ENCODE measurements around the gene KCNMA1.

Gene KCNMA1

DNA sequence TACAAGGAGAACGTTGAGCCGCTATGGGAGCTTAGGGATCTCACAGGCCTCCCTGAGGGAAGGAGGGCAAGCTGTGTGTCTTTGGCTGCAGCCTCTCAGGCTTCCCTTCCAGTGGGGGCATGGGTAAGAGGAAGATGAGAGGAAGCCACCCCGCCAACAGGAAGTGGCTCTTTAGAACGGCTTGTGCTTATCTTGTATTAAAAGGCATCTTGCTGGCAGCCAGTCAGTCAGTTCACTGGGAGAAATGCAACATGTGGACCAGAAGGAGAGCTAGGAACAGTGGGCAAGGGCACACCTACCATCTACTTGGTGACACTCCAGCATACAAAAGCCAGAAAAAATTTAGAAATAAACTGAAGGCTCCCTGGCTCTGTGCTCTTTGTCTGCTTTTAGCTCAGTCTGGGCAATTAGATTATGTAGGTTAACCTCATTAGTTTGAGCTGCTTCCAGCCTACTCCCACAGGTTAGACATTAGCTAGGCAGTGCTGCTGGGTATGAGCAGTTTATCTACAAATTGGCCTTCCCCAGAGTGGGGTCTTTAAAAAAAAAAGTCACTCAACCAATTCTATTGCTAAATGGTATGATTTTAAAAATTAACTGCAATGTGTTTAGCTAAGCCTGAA is 595.9 kb downstream of the KCNMA1 start:
- no peak for DNase-seq (ENCODE audit: low spot score)

DNA sequence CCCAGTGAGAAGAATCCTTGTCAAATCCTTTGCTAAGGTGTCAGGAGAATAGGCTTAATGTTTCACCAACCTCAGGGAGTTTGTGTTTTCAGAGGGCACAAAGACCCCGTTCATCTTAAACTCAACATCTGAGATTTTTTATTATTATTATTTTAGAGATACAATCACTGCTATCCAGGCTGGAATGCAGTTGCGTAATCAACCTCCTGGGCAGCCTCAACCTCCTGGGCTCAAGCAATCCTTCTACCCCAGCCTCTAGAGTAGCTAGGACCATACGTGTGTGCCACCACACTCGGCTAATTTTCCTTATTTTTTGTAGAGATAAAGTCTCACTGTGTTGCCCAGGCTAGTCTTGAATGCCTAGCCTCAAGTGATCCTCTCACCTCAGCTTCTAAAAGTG is 599.2 kb downstream of the KCNMA1 start:
- DNase-seq (ENCODE audit: low spot score) = no peak

DNA sequence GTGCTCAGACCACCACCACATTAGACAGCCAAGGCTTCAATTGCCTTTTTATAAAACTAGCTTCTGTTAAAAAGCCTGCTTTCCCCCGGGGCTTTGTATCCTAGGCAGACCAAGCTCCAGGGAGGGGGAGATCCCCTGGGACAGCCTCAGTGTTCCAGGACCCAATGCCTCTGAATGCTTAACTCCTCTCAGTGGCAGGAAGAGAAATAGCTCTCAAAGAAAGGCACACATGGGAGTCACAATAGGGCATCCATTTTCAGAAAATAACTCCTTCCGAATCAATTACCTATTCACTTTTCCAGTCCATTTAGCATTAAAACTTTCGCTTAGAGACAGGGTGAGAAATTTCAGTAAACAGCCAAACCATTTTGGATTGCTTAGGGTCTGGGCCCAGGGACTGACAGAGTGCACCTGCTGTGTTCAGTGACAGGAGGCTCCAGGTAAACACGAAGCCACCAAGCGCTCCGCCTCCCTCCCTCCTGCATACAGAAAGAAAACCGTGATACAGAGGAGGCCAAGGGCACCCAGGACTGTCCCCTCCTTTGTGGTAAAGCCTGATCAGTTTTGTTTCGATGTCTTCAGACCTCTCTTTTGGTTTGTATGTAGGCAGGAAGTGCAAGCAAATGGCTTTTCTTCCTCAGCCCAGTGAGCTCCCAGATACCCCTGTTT is 599.7 kb downstream of the KCNMA1 start:
- no peak for DNase-seq (ENCODE audit: low spot score)

DNA sequence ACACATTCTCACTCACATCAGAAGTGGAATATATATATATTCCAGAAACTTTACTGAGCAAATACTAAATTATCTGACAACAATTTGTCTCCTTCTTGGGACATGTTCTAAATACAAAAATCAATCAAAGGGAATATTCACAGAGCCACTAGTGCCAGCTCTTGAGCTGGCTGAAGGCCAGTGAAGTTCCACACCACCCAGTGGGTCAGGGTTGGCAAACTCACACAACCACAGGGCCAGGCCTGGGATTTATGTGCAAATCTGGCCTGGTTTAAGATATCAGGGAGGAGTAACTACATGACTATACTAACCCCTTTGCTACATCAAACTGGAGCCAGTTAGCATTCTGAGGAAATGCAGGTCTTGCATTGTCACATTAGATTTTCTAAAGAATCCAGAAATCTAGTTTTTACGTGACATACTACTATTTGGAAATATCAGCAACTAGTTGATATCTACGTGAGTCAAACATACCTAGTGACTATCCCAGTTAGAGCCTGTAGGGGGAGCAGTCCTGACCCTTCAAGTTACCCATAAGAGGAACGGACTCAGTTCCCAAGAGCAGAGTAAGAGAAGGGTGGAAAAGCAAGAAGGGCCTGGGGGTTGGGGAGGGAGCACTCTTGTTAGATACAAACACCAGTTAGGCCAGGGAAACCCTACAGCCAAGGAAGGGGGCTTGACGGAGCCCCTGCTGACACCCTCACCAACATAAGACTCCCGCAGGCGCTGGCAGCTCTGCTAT is 600.4 kb downstream of the KCNMA1 start:
- DNase-seq (ENCODE audit: low spot score) = no peak

DNA sequence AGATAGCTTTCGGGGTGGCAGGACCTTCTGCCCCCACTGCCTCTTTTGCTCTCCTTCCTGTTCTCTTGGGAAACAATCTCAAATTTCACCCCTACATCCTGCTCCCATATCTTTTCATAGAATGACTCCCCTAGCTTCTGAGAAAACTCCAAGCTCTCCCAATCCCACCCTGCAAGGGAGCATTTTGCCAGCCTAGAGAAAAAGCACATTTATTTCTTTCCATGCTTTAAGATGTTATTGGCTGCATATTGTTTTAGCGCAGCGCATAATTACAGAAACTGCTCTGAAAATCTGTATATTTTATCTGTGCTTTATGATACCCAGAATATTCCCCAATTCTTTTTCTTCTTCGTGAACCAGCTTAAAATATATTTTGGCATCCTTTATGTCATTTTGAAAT is 601.3 kb downstream of the KCNMA1 start:
- no peak for DNase-seq (ENCODE audit: low spot score)

DNA sequence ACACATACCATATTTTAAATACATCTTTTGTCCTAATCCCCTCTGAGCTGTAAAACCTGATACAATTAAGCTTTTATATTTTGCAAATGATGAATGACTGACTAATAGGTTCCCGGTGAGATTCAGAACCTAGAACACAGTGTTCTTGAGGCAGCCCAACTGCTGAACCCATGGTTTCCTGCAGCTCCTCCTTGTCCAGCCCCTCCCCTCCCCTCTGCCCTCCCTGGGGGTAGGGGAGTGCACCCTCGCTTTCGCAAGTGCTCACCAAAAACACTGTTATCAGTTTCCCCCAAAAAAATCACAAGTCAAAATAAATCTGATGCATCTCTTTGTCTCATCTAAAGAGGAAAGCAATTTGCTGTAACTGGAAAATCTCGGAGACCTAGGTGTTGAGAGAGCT is 602.8 kb downstream of the KCNMA1 start:
- DNase-seq (ENCODE audit: low spot score) = no peak

DNA sequence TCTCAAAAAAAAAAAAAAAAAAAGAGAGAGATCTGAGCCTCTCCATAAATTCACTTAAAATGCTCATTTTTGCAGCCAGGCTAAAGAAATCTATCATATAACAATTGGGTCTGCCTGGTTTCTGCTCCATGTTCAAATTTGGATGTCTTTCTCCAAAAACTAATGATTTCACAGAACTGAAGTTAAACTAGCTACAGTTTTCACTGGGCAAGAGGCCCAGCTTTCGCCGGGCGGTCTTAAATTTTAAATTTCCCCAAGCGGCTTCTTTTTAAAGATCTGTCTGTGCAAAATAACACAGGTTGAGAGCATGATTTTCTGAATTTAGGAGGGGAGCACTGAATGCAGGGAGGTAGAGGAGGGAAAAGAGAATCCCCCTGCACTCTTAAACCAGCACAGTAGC is 603.4 kb downstream of the KCNMA1 start:
- DNase-seq (ENCODE audit: low spot score) = no peak

DNA sequence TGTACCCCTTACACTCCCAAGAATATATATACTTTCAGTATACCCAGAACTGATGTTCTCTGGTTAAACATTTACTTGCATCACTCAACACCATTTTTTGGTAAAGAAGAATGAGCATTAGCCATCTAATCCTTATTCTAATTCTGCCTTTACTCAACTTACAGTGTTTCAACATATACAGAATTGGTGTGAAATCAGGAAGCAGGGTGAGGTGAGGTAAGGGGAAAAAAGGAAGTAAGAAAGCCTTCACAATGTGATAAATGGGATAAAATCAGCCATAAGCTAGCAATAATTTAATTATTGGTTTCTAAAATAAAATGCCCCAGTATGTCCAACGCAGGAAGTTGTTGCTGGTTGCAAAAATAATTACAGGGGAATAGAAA is 605.4 kb downstream of the KCNMA1 start:
- no peak for DNase-seq (ENCODE audit: low spot score)

DNA sequence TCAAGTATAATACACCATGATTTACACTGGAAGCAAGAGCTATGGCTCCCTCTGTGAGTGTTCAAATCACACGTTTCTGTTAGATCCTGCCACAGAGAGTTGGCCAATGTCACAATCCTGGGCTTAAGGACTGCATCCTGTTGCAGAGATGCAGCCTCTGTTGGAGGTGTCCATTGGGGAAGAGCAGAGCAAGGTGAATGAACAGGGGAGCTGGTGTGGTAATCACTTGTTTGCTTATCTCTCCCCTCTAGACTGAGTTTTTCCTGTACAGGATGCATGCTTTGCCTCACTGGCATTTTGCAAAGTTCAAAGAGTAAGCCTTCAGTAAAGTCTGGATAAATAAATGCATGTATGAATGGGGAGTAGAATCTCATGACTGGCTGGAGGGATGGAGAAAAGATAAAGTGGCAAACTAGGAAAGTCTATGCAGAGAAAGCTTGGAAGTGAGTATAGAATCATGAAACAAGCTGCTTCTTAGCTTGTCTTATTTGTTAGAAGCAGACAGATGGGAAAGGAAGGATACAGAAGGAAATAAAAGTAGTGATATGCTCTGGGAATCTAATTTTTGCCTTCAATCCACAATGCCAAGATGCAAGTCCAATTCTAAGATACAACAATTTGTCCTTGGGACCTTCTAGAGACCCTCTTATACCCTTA is 605.9 kb downstream of the KCNMA1 start:
- DNase-seq (ENCODE audit: low spot score) = no peak

DNA sequence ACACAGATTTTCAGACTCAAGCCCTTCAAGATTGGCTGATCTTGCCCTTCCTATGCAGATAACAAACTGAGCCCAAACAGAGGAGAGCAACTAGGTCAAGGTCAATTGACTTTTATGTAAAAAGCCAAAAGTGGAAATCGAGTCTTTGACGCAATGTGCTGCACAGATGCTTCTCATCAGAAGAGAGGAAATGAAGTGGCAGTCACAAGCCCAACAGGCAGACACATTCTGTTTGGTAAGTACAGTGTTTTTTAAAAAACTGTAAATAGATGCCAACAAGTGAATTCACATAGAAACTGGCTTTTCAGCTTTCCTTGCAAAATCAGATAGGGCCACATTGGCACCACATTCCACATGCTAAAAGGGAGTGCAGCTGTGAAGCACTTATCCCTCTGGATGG is 606.6 kb downstream of the KCNMA1 start:
- DNase-seq (ENCODE audit: low spot score) = no peak

DNA sequence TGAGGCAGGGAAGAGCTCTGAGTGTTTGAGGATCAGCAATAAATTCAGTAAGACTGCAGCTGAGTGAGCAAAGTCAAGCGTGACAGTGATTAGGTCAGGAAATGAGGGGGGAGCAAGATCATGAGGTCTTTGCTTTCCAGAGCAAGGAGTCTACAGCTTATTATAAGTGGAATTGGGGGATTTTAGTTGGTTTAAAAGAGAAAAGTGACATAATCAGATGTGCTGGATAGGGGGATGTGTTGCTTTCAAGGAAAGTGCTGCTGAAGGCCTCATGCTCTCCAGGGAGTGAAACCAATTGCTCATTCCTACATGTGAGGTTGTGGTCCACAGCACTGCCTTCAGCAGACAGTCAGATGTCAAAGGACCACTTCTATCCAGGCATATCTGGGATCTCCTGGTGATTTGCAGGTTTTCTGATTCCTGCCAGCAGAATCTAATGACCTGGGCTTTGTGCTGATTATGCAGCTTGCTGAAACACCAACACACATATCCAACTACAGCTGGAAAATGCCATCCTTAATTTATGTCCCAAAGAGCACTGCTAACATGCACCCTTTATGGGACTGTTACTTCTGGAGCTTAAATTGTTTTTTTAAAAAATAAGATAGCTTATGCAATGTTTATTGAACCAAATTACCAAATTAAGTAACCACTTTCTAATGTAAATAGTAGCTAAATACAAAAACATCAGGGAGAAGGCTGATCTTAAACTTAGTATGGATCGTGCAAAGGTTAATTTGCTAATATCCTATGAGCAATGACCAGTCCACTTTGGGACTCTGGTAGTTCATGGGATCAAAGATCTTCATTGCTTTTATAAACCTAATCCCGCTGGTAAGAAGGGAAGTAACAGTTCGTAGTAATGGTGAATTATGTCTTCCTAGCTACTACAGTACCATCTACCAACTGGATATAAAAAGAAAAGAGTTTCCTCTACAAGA is 607.6 kb downstream of the KCNMA1 start:
- DNase-seq (ENCODE audit: low spot score) = no peak

DNA sequence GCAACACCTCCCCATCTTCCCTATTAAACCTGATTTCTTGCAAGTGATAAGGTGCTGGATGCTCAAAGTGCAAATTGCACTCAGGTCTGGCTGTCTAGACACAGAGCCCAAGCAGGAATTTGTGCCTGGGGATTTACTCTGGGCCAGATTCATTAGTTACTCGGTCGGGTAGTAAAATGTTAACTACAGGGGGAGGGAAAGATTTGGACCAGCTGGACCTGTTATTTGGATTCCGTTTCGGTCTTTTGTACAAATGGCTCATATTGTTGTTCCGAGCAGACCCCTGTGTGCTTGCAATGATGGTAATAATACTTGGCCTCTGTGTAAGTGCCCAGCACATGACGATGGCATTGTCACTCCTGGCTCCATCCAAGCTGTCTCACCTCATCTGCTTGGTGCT is 609.6 kb downstream of the KCNMA1 start:
- DNase-seq (ENCODE audit: low spot score) = no peak

DNA sequence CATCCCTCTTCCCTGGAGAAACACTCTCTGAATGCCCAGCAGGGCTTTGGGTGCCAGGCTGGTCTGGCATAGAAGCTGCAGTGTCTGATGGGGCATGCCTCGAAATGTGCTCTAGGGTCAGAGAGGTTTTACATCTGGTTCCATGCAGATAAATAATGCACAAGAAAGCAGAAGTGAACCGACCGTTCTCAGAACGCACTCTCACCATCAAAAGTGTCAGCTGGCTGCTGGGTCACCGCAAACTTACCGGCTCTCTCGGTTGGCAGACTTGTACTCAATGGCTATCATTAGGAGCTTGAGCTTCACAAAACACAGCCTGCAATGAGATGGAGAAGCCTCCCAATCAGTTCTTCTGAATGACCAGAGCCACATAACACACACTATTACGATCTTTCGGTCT is 610.0 kb downstream of the KCNMA1 start:
- DNase-seq (ENCODE audit: low spot score) = no peak

DNA sequence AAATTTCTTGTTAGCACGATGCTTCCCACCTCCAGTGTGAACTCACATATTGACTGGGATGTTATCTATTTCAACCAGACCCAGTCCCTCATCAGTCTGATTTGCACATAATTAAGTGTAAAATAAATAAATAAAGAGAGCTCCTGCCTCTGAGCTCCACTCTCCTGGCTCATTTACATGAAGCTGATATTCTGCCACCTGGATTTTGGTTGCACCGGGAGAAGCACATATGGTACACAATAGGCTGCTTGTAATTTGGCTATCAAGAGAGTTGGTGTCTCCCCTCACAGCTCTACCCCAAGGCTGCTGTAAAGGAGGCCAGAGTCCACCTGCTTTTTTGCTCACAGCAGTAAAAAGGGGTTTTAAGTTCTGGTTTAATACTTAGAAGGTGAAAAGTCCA is 610.5 kb downstream of the KCNMA1 start:
- no peak for DNase-seq (ENCODE audit: low spot score)

DNA sequence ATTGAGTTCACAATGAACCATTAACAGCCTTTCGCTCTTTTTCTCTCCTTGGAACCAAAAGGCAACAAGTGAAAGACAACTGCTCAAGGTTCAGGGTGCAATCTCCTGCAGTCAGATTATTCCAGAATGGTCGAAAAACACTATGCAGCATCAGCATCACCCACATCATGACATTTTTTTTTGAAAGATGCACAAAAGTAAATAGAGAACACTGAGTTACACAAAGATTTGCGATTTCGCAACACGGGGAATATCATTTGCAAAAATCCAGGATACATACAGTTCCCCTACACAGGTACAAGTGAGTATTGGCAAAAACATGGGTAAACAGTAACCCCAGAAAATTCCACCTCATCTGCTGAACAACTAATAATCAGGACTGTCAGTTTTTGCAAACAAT is 611.5 kb downstream of the KCNMA1 start:
- no peak for DNase-seq (ENCODE audit: low spot score)

DNA sequence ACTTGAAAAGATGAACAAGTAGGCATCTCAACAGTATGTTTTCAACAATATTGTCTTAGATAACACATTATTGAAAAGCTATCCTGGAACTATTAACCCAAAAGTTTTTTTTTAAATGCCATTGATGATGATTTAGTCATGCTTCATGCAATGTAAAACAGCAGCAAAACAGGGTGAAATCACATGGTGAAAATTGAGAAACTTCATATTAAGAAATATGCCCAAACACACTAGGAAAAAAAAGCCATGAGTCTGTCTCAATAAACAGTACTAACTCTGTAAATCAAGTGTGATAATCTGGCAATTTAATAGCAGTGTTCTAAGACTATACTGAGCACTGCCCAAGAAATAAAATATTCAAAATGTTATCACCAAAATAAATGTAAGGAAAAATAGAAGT is 613.1 kb downstream of the KCNMA1 start:
- no peak for DNase-seq (ENCODE audit: low spot score)

DNA sequence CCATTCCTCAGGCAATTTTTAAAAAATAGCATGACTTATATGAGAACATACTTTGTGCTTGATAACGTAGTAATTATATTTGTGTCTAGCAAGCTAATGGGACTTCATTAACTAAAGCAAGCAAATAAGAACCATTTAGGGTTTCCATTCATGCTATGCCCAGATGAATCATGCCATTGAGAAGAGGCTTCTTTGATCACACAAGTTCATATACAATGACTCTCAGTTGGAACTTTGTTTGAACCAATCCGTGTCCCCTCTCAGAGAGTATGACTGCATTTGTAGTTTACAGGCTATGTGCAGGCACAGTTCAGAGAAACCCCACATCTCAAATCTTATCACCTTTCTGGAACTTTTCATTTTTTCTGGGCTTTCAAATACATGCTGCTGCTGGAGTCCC is 614.2 kb downstream of the KCNMA1 start:
- no peak for DNase-seq (ENCODE audit: low spot score)

DNA sequence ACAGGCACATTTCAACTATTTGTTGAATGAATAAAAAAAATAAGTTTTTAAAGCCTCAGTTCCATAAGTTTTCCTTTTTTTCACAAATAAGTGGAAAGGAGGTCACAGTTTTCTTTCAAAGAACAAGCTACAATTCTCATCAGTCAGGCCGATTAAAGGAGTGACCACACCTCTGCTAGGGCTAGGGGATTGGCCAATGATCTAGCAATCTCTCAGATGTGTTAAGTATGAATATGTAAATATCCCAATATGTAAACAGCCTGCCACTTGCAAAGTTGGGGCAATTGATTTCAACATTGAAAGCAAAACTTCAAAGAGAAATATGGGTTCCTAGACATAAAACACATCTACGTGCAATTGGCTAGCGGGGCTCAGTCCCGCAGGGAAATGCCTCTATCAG is 614.9 kb downstream of the KCNMA1 start:
- no peak for DNase-seq (ENCODE audit: low spot score)

DNA sequence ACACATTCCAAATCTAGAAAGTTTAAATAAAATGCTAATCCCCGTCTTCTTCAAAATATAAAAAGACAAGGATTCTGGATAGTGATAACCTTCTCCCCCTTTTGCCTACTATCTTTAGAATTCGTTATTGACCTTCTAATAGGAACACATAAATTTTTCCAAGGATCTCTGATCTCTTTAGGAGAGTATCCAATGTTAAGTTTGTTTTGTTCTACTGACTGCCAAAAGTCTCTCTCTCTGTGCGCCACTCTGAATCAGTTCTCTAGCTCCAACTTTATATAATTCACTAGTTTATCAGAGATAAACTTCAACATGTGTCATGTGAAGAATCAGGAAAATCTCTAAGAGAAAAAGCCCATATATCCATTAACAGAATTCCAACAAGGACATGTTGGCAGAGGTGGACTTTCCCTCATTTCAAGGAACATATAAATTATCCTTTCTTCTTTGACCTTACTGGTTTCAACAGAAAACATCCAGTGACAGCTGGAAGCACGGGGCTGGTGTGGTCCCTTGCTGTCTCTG is 615.6 kb downstream of the KCNMA1 start:
- no peak for DNase-seq (ENCODE audit: low spot score)

DNA sequence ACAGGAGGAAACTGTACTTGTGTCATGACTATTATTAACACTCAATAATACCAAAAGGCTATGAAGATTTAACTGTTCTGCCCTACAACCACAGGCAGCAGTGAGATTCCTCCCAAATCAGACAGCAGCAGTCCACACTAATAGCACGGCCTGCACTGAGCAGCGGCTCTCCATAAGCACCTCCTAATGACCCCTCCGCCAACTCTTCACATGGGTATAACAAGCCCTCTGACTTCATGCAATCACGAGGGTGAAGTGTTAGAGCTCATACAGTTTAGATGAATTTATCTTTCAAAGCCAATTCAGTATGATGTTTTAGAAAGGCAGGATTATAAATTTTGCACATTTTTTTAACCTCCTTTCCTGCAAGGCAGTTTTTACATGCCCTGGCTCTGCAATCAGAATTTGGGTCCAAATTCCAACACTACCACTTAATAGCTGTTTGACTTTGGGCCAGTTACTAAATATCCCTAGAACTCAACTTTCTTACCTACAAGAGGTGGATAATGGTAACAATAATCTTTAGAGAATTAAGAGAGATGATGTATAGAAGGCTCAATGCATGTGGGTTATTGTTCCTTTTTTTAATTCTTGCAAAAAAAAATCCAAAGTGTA is 617.1 kb downstream of the KCNMA1 start:
- no peak for DNase-seq (ENCODE audit: low spot score)

DNA sequence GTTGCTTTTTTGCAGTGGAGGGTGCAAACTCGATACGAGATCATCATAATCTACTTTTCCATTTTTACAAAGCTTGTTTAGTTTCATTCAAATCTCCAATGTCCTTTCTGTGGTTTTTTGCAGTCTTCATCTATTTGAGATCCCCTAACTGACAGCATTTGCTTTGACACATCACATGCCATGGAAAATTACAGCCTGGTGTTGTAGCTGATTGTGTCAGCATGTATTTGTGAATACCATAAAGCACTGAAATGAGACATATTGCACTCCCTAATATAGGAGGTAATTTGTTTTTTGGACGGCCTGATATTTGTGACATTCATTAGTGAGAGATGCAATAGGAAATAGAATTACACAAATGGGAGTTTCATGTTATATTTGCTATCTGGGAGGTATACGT is 620.8 kb downstream of the KCNMA1 start:
- no peak for DNase-seq (ENCODE audit: low spot score)

Data from CD4-positive, alpha-beta T cell treated with Interleukin-2 at 100 ng/mL for 4 hours (primary cell).